GM13976 (cell line): ENCODE results near the gene NOC3L.
"Not testable (repeated sequence)": the region's sequence is repeated elsewhere in the genome, so short reads cannot be mapped to it uniquely, and the experiment has no call there.

Experiments used
- DNase-seq: peaks from one replicate; pipeline ENCODE4 v3.0.0; 2012; ENCODE audit warnings: low spot score
- in situ Hi-C: fragments of 300-500 bp; cut with MboI; formaldehyde crosslinking; loops from one replicate; pipeline ENCODE4 v1.12.0; 2022; ENCODE audit warnings: low sequenced_read_pairs, mixed read lengths, inconsistent platforms; ENCODE audit not compliant: unreplicated experiment
- TF ChIP-seq, protein P1 (sequence below): IDR thresholded peaks from 2 replicates; pipeline ENCODE4 v1.5.1; 2012; ENCODE audit warnings: borderline replicate concordance, mild to moderate bottlenecking; ENCODE audit not compliant: insufficient read depth; ENCODE audit errors: extremely low read depth, missing control alignments, control extremely low read depth

The NOC3L gene

DNA sequence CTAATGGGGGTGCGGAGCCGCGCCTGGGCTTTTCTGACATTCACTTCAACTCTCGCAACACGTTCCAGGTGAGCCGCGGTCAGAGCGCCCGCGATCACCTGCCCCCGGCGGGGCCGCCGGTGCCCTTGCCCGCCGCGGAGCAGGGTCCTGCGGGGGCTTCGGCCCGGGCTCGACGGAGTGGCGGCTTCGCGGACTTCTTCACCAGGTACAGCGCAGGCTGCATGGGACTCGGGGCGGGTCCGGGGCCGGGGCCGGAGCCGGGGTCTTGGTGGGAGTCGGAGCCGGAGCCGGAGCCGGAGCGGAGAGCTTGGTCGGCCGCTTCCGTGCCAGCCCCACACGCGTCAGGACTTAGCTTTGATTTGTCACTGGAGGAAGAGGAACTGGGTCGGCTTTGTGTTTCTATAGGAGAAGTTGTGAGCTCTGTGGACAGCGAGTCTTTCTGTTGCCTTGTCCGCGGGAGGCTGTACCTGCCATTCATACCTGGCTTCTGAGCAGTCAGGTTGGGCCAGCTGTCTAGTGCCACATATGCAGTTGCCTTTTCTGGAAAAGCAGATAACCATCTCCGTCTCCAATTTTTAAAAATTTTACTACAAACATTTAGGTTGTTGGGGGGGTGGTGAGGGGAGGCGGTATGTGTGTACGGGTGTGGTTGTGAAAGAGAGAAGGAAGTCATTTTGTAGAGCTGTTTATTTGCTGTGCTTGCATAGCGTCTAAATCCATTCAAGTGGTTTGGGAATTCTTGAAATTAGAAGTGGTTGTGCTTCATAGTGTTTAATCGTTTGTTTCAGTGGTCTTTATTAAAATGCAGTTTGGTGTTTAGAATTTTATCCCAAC, 40.9 kb upstream of the NOC3L start:
- TF ChIP-seq, protein P1, sequence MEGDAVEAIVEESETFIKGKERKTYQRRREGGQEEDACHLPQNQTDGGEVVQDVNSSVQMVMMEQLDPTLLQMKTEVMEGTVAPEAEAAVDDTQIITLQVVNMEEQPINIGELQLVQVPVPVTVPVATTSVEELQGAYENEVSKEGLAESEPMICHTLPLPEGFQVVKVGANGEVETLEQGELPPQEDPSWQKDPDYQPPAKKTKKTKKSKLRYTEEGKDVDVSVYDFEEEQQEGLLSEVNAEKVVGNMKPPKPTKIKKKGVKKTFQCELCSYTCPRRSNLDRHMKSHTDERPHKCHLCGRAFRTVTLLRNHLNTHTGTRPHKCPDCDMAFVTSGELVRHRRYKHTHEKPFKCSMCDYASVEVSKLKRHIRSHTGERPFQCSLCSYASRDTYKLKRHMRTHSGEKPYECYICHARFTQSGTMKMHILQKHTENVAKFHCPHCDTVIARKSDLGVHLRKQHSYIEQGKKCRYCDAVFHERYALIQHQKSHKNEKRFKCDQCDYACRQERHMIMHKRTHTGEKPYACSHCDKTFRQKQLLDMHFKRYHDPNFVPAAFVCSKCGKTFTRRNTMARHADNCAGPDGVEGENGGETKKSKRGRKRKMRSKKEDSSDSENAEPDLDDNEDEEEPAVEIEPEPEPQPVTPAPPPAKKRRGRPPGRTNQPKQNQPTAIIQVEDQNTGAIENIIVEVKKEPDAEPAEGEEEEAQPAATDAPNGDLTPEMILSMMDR, result no peak
- DNase-seq, result peak; percentile 78
- in situ Hi-C loops, result no loop called here

DNA sequence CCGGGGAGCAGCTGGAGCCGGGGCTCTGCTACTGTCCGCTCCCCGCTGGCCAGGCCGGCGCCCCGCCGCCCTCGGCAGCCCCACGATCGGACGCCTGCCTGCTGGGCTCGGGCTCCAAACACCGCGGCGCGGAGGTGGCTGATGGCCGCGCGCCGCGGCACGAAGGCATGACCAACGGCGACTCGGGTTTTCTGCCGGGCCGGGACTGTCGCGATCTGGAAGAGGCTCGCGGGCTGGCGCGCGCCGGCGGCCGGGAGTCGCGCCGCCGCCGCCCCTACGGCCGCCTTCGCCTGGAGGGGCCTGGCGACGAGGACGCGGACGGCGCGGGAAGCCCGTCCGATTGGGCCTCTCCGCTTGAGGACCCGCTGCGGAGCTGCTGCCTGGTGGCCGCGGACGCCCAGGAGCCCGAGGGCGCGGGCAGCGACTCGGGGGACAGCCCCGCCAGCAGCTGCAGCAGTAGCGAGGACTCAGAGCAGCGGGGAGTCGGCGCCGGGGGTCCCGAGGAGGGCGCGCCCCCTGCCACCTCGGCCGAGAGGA, 40.2 kb upstream of the NOC3L start:
- peak; percentile 78 for DNase-seq
- in situ Hi-C loops, result no loop called here
- TF ChIP-seq, protein P1, result no peak

DNA sequence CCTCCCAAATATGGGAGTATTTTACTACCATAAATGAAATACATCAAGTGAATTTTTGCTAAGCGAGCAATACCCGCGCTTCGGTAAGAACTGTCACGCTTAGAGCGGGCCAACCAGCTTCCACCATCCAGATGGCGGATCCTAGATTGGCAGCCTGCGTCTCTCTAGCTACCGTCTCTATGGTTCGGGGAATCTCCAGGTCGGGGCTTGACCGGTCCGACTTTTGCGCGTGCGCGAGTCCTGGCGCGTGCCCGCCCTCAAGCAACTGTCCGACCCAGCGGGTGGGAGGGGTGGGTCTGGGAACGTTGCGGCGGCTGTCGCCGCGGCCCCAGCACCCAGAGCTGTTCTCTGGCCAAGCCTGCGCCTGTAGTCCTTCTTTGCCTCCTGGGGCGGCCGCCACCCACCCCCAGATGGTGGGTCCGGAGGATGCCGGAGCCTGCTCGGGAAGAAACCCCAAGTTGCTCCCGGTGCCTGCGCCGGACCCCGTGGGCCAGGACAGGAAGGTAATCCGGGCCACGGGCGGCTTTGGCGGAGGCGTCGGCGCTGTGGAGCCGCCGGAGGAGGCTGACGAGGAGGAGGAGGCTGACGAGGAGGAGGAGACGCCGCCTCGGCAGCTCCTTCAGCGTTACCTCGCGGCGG, 39.6 kb upstream of the NOC3L start, which contains the start of gene TBC1D12:
Gene TBC1D12, plus strand, starts transcription at position 338 of the 639 bp plus-strand sequence. Its CDS starts 73 bp downstream, at position 411.
- TF ChIP-seq, protein P1, result no peak
- peak; percentile 91 for DNase-seq
- in situ Hi-C loops, result no loop called here

DNA sequence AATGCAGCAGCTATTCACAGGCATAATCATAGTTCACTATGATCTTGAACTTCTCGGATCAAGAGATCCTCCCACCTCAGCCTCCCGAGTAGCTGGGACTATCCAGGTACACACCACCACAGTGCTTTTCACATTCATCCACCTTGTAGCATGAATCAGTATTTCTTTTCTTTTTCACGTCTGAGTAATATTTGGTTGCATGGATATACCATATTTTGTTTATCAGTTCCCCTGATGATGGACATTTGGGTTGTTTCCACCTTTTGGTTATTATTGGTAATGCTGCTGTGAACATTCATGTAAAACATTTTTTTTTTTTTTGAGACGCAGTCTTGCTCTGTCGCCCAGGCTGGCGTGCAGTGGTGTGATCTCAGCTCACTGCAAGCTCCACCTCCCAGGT, 36.0 kb upstream of the NOC3L start:
- TF ChIP-seq, protein P1, result no peak
- no peak for DNase-seq
- in situ Hi-C loops, result no loop called here

DNA sequence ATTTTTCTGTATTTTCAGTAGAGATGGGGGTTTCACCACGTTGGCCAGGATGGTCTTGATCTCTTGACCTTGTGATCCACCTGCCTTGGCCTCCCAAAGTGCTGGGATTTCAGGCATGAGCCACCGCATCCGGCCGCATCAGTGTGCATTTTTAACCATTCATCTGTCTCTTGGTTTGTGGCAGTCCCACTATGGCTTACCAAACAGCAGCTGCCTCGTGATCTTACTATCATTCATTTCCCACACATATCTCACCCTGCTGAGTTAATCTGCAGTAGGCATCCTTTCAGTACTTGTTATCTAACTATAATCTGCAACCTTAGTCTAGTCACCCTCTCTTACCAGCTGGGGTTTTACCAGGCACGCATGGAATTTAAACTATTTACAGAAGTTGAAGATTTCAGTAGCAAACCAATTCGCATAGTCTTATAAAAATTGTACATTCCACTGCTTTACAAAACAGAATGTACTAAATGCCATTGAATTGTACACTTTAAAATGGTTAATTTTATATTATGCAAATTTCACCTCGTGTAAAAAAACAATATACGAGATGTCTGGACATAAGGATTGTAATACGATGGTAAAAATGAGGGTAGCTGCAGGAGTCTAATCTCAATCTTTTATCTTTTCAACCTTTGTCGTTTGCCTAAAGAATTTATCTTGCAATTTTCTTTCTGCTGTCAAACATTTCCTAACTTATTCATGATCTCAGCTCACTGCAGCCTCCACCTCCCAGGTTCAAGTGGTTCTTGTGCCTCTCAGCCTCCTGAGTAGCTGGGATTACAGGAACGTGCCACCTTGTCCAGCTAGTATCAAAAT, 35.0 kb upstream of the NOC3L start:
- in situ Hi-C loops, result no loop called here
- no peak for DNase-seq
- TF ChIP-seq, protein P1, result no peak

DNA sequence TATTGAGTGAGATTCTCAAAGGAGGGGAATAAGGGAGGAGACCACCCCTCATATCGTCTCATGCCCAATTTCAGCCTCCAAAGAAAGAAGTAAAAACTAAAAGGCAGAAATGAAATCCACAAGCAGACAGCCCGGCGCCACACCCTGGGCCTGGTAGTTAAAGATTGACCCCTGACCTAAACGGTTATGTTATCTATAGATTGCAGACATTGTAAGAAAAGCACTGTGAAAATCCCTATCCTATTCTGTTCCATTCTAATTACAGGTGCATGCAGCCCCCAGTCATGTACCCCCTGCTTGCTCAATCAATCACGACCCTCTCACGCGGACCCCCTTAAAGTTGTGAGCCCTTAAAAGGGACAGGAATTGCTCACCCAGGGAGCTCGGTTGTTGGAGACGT, 29.4 kb upstream of the NOC3L start:
- DNase-seq, in situ Hi-C loops: not testable (repeated sequence)

DNA sequence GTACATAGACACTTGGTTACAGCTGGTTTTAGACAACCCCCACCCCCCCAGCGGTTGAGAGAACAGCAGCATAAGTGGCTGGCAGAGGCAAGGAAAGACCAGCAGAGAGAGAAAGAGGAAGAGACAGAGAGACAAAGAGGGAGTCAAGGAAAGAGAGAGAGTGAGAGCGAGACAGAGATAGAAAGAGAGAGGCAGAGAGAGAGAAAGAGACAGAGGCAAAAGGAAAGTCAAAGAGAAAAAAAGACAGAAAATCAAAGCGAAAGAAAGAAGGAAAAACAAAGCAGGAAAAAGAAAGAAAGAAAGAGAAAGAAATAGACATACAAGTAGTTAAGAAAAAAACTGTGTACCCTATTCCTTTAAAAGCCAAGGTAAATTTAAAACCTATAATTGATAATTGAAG, 23.0 kb upstream of the NOC3L start:
- in situ Hi-C loops, DNase-seq: not testable (repeated sequence)
